IPS-20b (cell line): ENCODE results near the gene MED12L.

ENCODE experiments used
- H3K27ac ChIP-seq: one replicate; pipeline ENCODE4 v1.5.1; 2013; ENCODE audit warnings: low read length
- H3K27me3 ChIP-seq: 2 replicates; pipeline ENCODE4 v1.6.1; 2013; ENCODE audit warnings: mild to moderate bottlenecking, low read length, inconsistent platforms; ENCODE audit not compliant: insufficient read depth
- H3K36me3 ChIP-seq: 2 replicates; pipeline ENCODE4 v1.6.1; 2013; ENCODE audit warnings: low read depth, mild to moderate bottlenecking, inconsistent platforms, low read length, moderate library complexity; ENCODE audit not compliant: insufficient read depth
- H3K4me1 ChIP-seq: 2 replicates; pipeline ENCODE4 v1.6.1; 2013; ENCODE audit warnings: mild to moderate bottlenecking, control low read depth, inconsistent platforms, low read length, moderate library complexity; ENCODE audit not compliant: insufficient read depth
- H3K4me3 ChIP-seq: 2 replicates; pipeline ENCODE4 v1.5.1; 2013; ENCODE audit warnings: mild to moderate bottlenecking, low read length, inconsistent platforms
- H3K9ac ChIP-seq: 2 replicates; pipeline ENCODE4 v1.6.1; 2013; ENCODE audit warnings: low read depth, mild to moderate bottlenecking, inconsistent platforms, low read length, moderate library complexity
- H3K9me3 ChIP-seq: 2 replicates; pipeline ENCODE4 v1.6.1; 2013; ENCODE audit warnings: mild to moderate bottlenecking, low read depth, low read length, inconsistent platforms; ENCODE audit not compliant: insufficient read depth

Gene MED12L

GRCh38 chr3:151120409-151120808 is 34.9 kb downstream of the MED12L start:
- Histone ChIP-seq H3K4me3 (no peak overlapping the region), H3K27me3 (no peaks in the 10 kb centered on the region), H3K9ac (no peak overlapping the region), H3K4me1 (no peaks in the 10 kb centered on the region), H3K27ac (no peak overlapping the region), H3K36me3 (peaks cover 33% of the 10 kb centered on the region), H3K9me3 (no peaks in the 10 kb centered on the region)

DNA sequence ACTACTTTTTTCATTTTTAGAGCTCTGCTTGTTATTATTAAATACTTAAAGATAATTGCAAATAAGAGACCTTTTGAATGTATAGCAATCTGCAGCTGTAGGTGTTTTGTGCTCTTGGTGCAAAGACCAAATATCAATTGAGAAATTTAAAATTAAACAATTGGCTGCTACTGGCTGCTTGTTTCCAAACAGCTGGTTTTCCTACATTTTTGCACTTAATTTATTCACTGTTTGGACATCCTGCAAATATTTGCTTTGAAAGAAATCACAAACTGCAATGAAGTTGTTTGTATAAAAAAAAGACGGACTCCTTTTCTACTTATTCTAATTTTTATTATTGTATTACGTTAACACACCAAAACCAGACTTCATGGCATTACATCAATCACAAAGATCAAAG is 35.6 kb downstream of the MED12L start:
- no peak overlapping the region for H3K4me3 ChIP-seq
- no peaks in the 10 kb centered on the region for H3K9me3 ChIP-seq
- no peaks in the 10 kb centered on the region for H3K27me3 ChIP-seq
- no peak overlapping the region for H3K9ac ChIP-seq
- H3K36me3 ChIP-seq, result peaks cover 37% of the 10 kb centered on the region
- no peaks in the 10 kb centered on the region for H3K4me1 ChIP-seq
- H3K27ac ChIP-seq, result no peak overlapping the region

GRCh38 chr3:151123827-151124226 is 38.4 kb downstream of the MED12L start:
- Histone ChIP-seq H3K4me1 (no peaks in the 10 kb centered on the region), H3K4me3 (no peak overlapping the region), H3K9ac (no peak overlapping the region), H3K27ac (no peak overlapping the region), H3K36me3 (peaks cover 57% of the 10 kb centered on the region), H3K9me3 (no peaks in the 10 kb centered on the region), H3K27me3 (no peaks in the 10 kb centered on the region)

DNA sequence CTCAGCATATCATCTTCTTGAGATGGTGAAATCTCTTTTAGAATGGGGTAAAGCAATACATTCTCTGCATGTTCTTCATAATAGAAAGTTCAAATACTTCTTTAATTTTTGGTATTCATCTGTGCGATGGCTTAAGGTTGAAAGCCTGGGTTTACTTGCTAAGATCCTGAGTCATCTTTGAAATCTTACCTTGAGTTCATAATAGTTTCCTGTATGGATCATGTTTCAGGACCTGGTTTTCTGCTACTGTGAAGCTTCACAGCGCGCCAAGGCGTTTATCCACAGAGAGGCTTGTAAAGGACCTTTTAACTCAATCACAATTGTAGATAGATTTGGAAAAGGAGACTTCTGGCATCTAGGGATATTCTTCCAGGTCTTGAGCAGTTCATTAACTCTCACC is 39.0 kb downstream of the MED12L start:
- Histone ChIP-seq H3K27me3 (no peaks in the 10 kb centered on the region), H3K9me3 (no peaks in the 10 kb centered on the region), H3K36me3 (peaks cover 57% of the 10 kb centered on the region), H3K4me1 (no peaks in the 10 kb centered on the region), H3K4me3 (no peak overlapping the region), H3K27ac (no peak overlapping the region), H3K9ac (no peak overlapping the region)

- Histone ChIP-seq H3K4me1 (no peaks in the 10 kb centered on the region), H3K36me3 (peaks cover 42% of the 10 kb centered on the region), H3K9me3 (no peaks in the 10 kb centered on the region), H3K27me3 (no peaks in the 10 kb centered on the region), H3K4me3 (no peak overlapping the region), H3K27ac (no peak overlapping the region), H3K9ac (no peak overlapping the region)
Measured at GRCh38 chr3:151130428-151130827, 45.0 kb downstream of the MED12L start.

DNA sequence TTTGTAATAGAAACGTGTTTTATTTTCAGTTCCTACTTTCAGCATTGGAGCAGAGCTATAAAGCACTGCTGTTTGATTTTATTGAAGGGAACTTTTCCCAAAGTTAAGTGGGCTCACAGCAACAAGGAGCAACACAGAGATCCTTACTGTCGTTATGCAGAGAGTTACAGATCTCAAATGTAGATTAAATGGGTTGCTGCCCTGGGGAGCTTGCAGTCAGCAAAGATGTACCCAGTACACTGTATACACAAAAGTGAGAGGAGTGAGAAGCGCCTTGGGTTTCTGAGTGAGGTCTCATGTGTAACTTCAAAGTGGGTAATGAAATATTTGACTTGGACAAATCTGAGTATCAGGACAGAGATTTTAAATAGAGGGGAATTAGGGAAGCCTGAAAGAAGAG is 47.7 kb downstream of the MED12L start:
- H3K27ac ChIP-seq, result no peak overlapping the region
- no peak overlapping the region for H3K4me3 ChIP-seq
- no peaks in the 10 kb centered on the region for H3K27me3 ChIP-seq
- peaks cover 27% of the 10 kb centered on the region for H3K36me3 ChIP-seq
- H3K9me3 ChIP-seq, result no peaks in the 10 kb centered on the region
- no peak overlapping the region for H3K9ac ChIP-seq
- H3K4me1 ChIP-seq, result no peaks in the 10 kb centered on the region

DNA sequence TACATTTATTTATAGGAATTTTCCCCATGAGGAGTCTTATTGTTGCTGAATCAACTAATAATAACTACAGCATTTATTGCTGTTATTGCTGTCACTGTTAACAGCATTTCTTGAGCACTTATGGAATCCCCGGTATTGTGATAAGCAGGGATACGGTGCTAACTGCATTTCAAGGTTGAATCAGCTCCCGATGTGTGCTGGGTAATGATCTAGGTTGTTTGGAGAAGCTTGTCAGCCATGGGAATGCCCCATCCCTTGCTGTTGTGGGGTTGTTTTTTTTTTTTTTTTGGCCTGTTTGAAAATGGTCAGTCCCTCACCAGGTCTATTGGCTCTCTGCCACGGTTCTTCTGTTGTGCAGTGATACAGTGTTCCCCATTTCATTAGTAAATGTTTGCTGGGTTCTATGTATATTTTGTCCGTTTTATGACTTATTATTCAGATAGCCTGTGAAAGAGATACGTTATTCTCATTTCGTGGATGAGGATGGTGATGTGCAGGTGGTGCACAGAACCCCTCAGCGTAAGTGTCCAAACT is 48.5 kb downstream of the MED12L start:
- Histone ChIP-seq H3K9ac (no peak overlapping the region), H3K36me3 (peaks cover 22% of the 10 kb centered on the region), H3K27me3 (no peaks in the 10 kb centered on the region), H3K4me1 (no peaks in the 10 kb centered on the region), H3K4me3 (no peak overlapping the region), H3K9me3 (no peaks in the 10 kb centered on the region), H3K27ac (no peak overlapping the region)

GRCh38 chr3:151135541-151136337 is 50.3 kb downstream of the MED12L start:
- Histone ChIP-seq H3K27me3 (no peaks in the 10 kb centered on the region), H3K9me3 (no peaks in the 10 kb centered on the region), H3K9ac (no peak overlapping the region), H3K36me3 (peaks cover 11% of the 10 kb centered on the region), H3K4me3 (no peak overlapping the region), H3K27ac (no peak overlapping the region), H3K4me1 (no peaks in the 10 kb centered on the region)

DNA sequence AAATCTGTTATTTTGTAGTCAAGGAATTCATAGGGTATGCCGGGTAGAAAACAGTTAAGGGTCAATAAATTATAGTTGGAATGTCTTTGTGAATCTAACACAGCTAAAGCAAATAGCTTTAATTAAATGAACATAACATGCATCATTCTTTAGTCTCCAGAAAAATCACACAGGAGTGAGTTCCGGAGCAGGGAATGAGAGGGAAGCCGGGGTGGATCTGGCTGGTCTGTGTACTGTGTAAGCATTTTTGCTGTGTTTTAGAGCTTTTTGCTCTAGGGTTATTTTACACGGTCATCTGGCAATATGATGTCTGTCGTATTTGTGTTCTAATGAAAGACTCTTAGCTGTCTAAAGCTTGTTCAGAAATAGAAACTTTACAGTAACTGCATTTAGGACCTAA is 57.5 kb downstream of the MED12L start:
- H3K36me3 ChIP-seq, result no peaks in the 10 kb centered on the region; the same call in 1 of the 2 replicates
- no peak overlapping the region for H3K27ac ChIP-seq
- peaks cover 16% of the 10 kb centered on the region; the same call in 1 of the 2 replicates for H3K4me1 ChIP-seq
- H3K9ac ChIP-seq, result peak overlapping the region; percentile 6; the same call in 1 of the 2 replicates
- H3K4me3 ChIP-seq, result no peak overlapping the region
- no peaks in the 10 kb centered on the region for H3K27me3 ChIP-seq
- no peaks in the 10 kb centered on the region for H3K9me3 ChIP-seq

- no peak overlapping the region for H3K4me3 ChIP-seq
- H3K9ac ChIP-seq, result no peak overlapping the region
- no peaks in the 10 kb centered on the region for H3K27me3 ChIP-seq
- H3K36me3 ChIP-seq, result no peaks in the 10 kb centered on the region; the same call in 1 of the 2 replicates
- peaks cover 16% of the 10 kb centered on the region; the same call in 1 of the 2 replicates for H3K4me1 ChIP-seq
- H3K27ac ChIP-seq, result no peak overlapping the region
- H3K9me3 ChIP-seq, result no peaks in the 10 kb centered on the region
Measured at GRCh38 chr3:151144016-151144415, 58.6 kb downstream of the MED12L start.

GRCh38 chr3:151144760-151145159 is 59.3 kb downstream of the MED12L start:
- Histone ChIP-seq H3K27ac (no peak overlapping the region), H3K9me3 (no peaks in the 10 kb centered on the region), H3K4me3 (no peak overlapping the region)

DNA sequence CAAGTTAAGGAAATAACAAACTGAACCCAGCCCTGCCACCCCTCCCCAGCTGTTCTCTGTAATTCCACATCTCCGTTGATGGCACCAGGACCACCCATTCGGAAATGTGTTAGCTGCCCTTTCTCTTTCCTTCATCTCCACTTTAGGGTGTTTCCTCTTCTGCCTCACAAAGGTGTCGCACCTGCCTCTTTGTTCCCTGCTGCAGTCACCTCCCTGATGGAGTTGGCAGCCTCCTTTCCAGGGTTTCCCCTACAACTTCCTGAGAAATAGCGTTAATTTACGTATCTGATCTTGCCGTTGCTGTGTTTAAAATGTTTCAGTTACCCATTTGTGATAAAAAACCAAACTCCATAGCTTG is 60.2 kb downstream of the MED12L start:
- H3K27me3 ChIP-seq, result no peaks in the 10 kb centered on the region
- no peak overlapping the region for H3K4me3 ChIP-seq
- peaks cover 16% of the 10 kb centered on the region; the same call in 1 of the 2 replicates for H3K4me1 ChIP-seq
- H3K27ac ChIP-seq, result no peak overlapping the region
- H3K36me3 ChIP-seq, result no peaks in the 10 kb centered on the region; the same call in 1 of the 2 replicates
- H3K9ac ChIP-seq, result peak overlapping the region; percentile 36; the same call in 1 of the 2 replicates
- no peaks in the 10 kb centered on the region for H3K9me3 ChIP-seq

More at GRCh38 chr3:151144760-151145159, 59.3 kb downstream of the MED12L start:
- H3K4me1 ChIP-seq, result peaks cover 16% of the 10 kb centered on the region; the same call in 1 of the 2 replicates
- H3K27me3 ChIP-seq, result no peaks in the 10 kb centered on the region
- H3K9ac ChIP-seq, result no peak overlapping the region
- no peaks in the 10 kb centered on the region; the same call in 1 of the 2 replicates for H3K36me3 ChIP-seq
